ENCODE measurements around the gene SIRT6.

DNA sequence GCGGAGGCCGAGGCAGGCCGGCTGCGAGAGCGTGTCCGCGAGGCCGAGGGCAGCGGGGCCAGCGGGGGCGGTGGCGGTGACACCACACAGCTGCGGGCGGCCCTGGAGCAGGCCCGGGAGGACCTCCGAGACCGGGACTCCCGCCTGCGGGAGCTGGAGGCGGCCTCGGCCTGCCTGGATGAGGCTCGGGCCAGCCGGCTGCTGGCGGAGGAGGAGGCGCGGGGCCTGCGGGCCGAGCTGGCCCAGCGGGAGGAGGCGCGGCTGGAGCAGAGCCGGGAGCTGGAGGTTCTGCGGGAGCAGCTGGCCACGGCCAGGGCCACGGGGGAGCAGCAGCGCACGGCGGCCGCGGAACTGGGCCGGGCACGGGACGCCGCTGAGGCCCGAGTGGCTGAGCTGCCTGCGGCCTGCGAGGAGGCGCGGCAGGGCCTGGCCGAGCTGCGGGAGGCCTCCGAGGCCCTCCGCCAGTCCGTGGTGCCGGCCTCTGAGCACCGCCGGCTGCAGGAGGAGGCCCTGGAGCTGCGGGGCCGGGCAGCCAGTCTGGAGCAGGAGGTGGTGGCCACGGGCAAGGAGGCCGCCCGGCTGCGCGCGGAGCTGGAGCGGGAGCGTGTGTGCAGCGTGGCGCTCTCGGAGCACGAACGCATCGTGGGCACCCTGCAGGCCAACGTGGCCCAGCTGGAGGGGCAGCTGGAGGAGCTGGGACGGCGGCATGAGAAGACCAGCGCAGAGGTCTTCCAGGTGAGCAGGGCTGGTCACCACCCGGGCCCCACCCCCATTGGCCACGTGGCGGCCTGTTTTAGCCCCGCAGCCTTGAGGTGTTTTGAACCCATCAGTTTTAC, 35.3 kb upstream of the SIRT6 start:
- TF ChIP-seq TOE1 (IDR thresholded peaks at IDR 0.05; ENCODE audit: borderline replicate concordance) (no peak), TOE1 (CRISPR knock-in tag; IDR thresholded peaks at IDR 0.05; ENCODE audit: borderline replicate concordance, low read depth) (no peak), POLR2A (conservative IDR thresholded peaks at IDR 0.05) (no peak), CTCF (IDR thresholded peaks at IDR 0.05 in 2 of 3, conservative IDR thresholded peaks at IDR 0.05 in 1 of 3; ENCODE audit: insufficient read depth in 2 of 3, low read depth in 1 of 3, low read length in 3 of 3) (no peak), EZH2 (IDR thresholded peaks at IDR 0.05; ENCODE audit: borderline replicate concordance, low read depth, low read length) (no peak), POLR3A (IDR thresholded peaks at IDR 0.05; ENCODE audit: borderline replicate concordance, extremely low read depth, insufficient read depth, insufficient read length) (no peak), CBFA2T3 (IDR thresholded peaks at IDR 0.05) (no peak), SMARCA4 (IDR thresholded peaks at IDR 0.05) (no peak), ZNF644 (tag; IDR thresholded peaks at IDR 0.05; ENCODE audit: low read depth) (no peak), ELF1 (tag; IDR thresholded peaks at IDR 0.05) (no peak)

Measured in K562 (cell line).